ENCODE results near the gene CRIP1. TPM values are rescaled to one million over a fixed set of nuclear protein-coding genes. Genes with fewer than 3 reads are reported as not detected.

The CRIP1 gene
- total and polyA plus RNA-seq, 2 donors (not counting 1 experiment from before 2014, with no cell fraction given): 210 to 563 TPM

DNA sequence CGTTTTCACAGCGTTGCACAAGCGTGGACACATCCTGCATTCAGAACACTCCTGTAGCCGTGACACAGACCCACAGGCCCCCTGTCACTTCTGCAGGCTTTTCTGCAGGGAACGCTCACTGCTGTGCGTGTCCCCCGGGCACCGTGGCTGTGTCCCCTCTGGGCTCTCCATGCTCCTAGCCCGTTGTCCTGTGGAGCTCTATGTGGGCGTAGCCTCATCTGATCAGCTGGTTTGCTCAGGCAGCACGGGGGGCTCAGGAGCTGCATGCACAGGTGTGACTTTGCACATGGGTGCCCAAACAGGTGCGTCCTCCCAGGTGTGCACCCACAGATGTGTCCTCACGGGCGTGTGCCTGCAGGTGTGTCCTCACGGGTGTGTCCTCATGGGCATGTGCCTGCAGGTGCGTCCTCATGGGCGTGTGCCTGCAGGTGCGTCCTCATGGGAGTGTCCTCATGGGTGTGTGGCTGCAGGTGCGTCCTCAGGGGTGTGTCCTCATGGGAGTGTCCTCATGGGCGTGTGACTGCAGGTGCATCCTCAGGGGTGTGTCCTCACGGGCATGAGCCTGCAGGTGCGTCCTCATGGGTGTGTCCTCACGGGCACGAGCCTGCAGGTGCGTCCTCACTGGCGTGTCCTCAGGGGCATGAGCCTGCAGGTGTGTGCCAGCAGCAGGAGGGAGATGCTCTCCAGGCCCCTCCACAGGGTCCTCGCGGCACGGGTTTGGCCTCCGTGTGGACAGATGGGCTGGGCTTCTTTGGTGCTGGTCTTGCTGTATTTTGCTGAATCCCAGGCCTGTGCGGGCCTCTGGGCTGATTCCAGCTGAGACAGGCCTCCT is 49.6 kb upstream of the CRIP1 start:
- Histone ChIP-seq H3K4me2 (replicated peaks; ENCODE audit: low read depth, low read length, poor library complexity, severe bottlenecking) (no peak overlapping the region), H3K27ac (ENCODE audit: low read length in 2 of 2) (no peak overlapping the region), H3K9ac (ENCODE audit: low read length) (no peak overlapping the region), H3K79me2 (ENCODE audit: control insufficient read depth, insufficient read depth, low read length) (peaks cover 85% of the 10 kb centered on the region), H3K4me1 (ENCODE audit: control insufficient read depth in 2 of 2, insufficient read depth in 2 of 2, low read length in 2 of 2) (peaks cover 0 to 16% of the 10 kb centered on the region in 2 donors), H3K4me3 (ENCODE audit: control extremely low read depth in 1 of 5, extremely low read depth in 1 of 5, insufficient read depth in 1 of 5, low read depth in 2 of 5, low read length in 4 of 5) (no peak overlapping the region), H4K20me1 (ENCODE audit: control insufficient read depth, insufficient read depth, low read length, poor library complexity, severe bottlenecking) (peaks cover 79% of the 10 kb centered on the region), H3K9me3 (ENCODE audit: control extremely low read depth in 1 of 3, control insufficient read depth in 2 of 3, insufficient read depth in 1 of 3, low read length in 2 of 3) (peaks cover 0 to 11% (median 4%) of the 10 kb centered on the region in 3 donors), H2AFZ (ENCODE audit: insufficient read depth, low read depth, low read length, poor library complexity, severe bottlenecking) (no peak overlapping the region), H3K36me3 (replicated peaks in 1 of 2; ENCODE audit: control extremely low read depth in 1 of 2, control insufficient read depth in 1 of 2, extremely low read depth in 1 of 2, insufficient read depth in 2 of 2, low read length in 1 of 2) (peaks cover 0 to 2% of the 10 kb centered on the region in 2 experiments), H3K27me3 (replicated peaks in 1 of 4; ENCODE audit: control extremely low read depth in 1 of 4, control insufficient read depth in 3 of 4, insufficient read depth in 4 of 4, low read length in 3 of 4) (no peaks in the 10 kb centered on the region)
- Mint-ChIP-seq H3K27me3 (no peaks in the 10 kb centered on the region), H3K9me3 (ENCODE audit: insufficient read depth) (no peaks in the 10 kb centered on the region), H3K4me1 (peaks cover 20% of the 10 kb centered on the region), H3K27ac (no peak overlapping the region), H3K4me3 (no peak overlapping the region)
- CTCF ChIA-PET: no interaction called here
- DNase-seq: peak; percentile 46
- no peak for TF ChIP-seq EZH2 (IDR thresholded peaks at IDR 0.05; ENCODE audit: borderline replicate concordance, insufficient read depth, low read depth, low read length, poor library complexity, severe bottlenecking)
- TF ChIP-seq, protein P1, sequence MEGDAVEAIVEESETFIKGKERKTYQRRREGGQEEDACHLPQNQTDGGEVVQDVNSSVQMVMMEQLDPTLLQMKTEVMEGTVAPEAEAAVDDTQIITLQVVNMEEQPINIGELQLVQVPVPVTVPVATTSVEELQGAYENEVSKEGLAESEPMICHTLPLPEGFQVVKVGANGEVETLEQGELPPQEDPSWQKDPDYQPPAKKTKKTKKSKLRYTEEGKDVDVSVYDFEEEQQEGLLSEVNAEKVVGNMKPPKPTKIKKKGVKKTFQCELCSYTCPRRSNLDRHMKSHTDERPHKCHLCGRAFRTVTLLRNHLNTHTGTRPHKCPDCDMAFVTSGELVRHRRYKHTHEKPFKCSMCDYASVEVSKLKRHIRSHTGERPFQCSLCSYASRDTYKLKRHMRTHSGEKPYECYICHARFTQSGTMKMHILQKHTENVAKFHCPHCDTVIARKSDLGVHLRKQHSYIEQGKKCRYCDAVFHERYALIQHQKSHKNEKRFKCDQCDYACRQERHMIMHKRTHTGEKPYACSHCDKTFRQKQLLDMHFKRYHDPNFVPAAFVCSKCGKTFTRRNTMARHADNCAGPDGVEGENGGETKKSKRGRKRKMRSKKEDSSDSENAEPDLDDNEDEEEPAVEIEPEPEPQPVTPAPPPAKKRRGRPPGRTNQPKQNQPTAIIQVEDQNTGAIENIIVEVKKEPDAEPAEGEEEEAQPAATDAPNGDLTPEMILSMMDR (IDR thresholded peaks at IDR 0.05): no peak
- intact Hi-C loops (cut with micrococcal nuclease): no loop called here
- POLR2A ChIA-PET: interaction anchor here (0.8 kb wide), 1 partner anchor 97 kb away, joined by 3 read pairs; no protein-coding TSS in a partner anchor
- ATAC-seq (ENCODE audit: low read depth): no peak
- WGBS (ENCODE audit: insufficient coverage): 88% methylated on average over 30 of the region's 31 CpGs
